VCaP (cell line): ENCODE measurements around the gene RFX1.

Source experiments
- H3K27ac ChIP-seq: fragments of 450-650 bp; 2 replicates; pipeline ENCODE4 v1.5.1; 2017
- CTCF ChIP-seq: fragments of 450-650 bp; conservative IDR thresholded peaks from 2 replicates; pipeline ENCODE4 v1.5.1; 2017; ENCODE audit warnings: mild to moderate bottlenecking, moderate library complexity

The RFX1 gene

DNA sequence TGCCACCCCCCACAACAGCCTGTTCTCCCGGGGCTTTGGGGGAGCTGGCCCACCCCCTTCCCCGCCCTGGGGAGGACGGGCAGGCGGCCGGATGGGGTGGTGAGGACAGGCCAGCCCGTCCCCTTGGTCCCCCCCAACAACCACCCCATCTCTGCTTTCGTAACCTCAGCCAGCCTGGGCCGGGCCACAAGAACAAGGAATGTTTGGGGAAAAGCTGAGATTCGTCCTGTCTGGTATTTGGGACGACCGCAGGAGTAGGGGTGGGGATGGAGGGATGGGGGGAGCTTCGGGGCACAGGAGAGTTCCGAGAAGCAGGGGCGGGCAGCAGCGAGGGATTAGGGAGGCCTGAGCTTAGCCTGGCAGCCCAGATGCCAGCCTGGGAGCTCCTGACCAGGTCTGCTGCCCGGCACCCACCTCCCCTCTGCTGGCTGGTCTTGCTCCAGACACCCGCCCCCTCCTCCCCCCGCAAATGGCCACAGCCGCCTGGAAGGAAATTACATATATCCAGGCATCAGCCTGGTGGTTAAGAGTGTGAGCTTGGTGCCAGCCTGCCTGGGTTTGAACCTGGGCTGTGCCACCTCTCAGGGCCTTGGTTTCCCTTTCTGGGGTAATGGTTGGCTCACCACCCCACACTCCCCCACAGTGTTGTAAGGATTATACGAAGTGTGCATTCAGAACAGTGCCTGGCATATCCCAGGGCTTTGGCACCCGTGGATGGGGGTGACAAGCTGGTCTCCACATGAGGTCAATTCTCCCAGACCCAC, 67.6 kb downstream of the RFX1 start, which contains the start of gene PODNL1:
Gene PODNL1, minus strand, starts transcription at position 117 of the 764 bp plus-strand sequence. CDS start 236 bp downstream, outside the sequence.
- no peak within 1 kb of the TSS for H3K27ac ChIP-seq
- TF ChIP-seq CTCF, result no peak

GRCh38 chr19:13937479-13938300, 68.4 kb downstream of the RFX1 start:
- TF ChIP-seq CTCF, result no peak
- no peak overlapping the region for H3K27ac ChIP-seq

DNA sequence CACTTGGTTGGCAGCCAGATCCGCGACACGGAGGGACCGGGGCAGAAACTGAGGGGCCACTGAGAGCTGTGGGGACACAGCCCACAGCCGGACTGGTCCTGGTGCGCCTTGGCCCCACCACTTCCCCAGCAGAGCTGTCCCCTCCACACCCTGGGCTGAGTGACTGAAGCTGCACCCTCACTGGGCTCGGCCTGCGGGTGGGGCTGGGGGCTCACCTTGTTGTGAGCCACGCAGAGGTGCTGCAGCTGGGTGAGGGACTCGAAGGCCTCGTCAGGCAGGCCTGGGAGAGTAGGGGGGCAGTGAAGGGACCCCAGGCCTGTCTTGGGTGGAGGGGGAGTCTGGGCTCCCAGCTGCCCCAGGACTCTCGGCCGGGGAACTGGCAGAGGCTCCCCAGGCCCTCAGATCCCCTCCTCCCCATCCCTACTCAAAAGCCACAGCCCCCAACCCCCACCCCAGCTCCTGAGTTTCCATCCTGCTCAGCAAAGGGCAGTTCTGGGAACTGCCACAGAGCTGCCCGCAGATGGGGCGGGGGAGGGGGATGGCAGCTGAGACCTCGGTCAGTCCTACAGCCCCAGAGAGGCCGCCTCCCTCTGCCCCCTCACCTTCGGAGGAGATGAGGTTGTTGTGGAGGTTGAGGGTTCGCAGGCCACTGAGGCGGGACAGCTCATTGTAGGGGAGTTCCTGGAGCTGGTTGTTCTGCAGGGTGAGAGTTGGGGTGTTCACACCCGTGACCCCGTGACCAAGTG, 70.2 kb downstream of the RFX1 start:
- TF ChIP-seq CTCF, result no peak
- H3K27ac ChIP-seq, result no peak overlapping the region

- H3K27ac ChIP-seq, result no peak overlapping the region
- no peak for TF ChIP-seq CTCF
These were observed 71.4 kb downstream of the RFX1 start for GRCh38 chr19:13934785-13935109.

- no peak overlapping the region for H3K27ac ChIP-seq
- no peak for TF ChIP-seq CTCF
These were observed 73.2 kb downstream of the RFX1 start for GRCh38 chr19:13932911-13933393.

GRCh38 chr19:13932149-13932637, 73.9 kb downstream of the RFX1 start:
- no peak for TF ChIP-seq CTCF
- H3K27ac ChIP-seq, result no peak overlapping the region
